HEK293T (cell line): ENCODE data around the gene ZMIZ1.

Experiments used
- BHLHE40 ChIP-seq: fragments of 450-650 bp; IDR thresholded peaks from 2 replicates; pipeline ENCODE4 v1.6.1; 2016; ENCODE audit warnings: mild to moderate bottlenecking, moderate library complexity, borderline replicate concordance
- CTBP1 ChIP-seq: fragments of 450-650 bp; IDR thresholded peaks from 2 replicates; pipeline ENCODE4 v1.6.1; 2016; ENCODE audit warnings: borderline replicate concordance
- ELF4 ChIP-seq: fragments of 450-650 bp; IDR thresholded peaks from 2 replicates; pipeline ENCODE4 v1.6.1; 2017; ENCODE audit warnings: antibody characterized with exemption
- FOXA1 ChIP-seq: fragments of 450-650 bp; IDR thresholded peaks from 2 replicates; pipeline ENCODE4 v1.6.1; 2016; ENCODE audit warnings: mild to moderate bottlenecking
- FOXK2 ChIP-seq: fragments of 450-650 bp; IDR thresholded peaks from 2 replicates; pipeline ENCODE4 v1.6.1; 2016; ENCODE audit warnings: mild to moderate bottlenecking
- FOXM1 ChIP-seq: fragments of 450-650 bp; IDR thresholded peaks from 2 replicates; pipeline ENCODE4 v1.6.1; 2017; ENCODE audit warnings: mild to moderate bottlenecking, borderline replicate concordance
- LEF1 ChIP-seq: fragments of 450-650 bp; IDR thresholded peaks from 2 replicates; pipeline ENCODE4 v1.6.1; 2017; ENCODE audit warnings: mild to moderate bottlenecking, borderline replicate concordance
- NFRKB ChIP-seq: fragments of 450-650 bp; IDR thresholded peaks from 2 replicates; pipeline ENCODE4 v1.6.1; 2016; ENCODE audit warnings: mild to moderate bottlenecking, moderate library complexity
- SP1 ChIP-seq: fragments of 450-650 bp; IDR thresholded peaks from 2 replicates; pipeline ENCODE4 v1.6.1; 2017
- SUZ12 ChIP-seq: fragments of 450-650 bp; IDR thresholded peaks from 2 replicates; pipeline ENCODE4 v1.6.1; 2016; ENCODE audit warnings: mild to moderate bottlenecking
- TF ChIP-seq, protein P1 (sequence below): fragments of 450-650 bp; IDR thresholded peaks from 2 replicates; pipeline ENCODE4 v1.6.1; 2016

DNA sequence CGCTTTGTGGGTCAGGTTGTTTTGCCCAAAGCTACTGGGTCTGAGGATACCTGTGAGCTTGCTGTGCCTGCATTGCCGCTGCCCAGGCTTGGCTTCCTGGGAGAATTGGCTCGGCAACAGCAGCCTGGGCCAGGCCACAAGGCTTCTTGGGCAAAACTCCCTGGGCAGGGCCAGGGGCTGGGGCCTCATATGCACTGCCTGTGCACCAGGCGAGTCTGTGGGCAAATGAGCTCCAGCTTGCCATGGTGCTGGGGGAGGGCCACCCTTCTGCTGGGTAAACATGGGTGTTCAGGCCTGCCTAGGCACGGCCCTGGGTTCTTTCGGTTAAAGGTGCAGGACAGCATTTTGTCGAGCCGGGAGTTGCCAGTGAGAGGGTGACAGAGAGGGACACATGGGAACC lies 19.4 kb downstream of the ZMIZ1 start:
- TF ChIP-seq CTBP1 (no peak), FOXA1 (no peak), FOXK2 (no peak), BHLHE40 (no peak), LEF1 (no peak), SP1 (no peak), ELF4 (no peak), NFRKB (no peak), FOXM1 (no peak), SUZ12 (no peak)
- TF ChIP-seq, protein P1, sequence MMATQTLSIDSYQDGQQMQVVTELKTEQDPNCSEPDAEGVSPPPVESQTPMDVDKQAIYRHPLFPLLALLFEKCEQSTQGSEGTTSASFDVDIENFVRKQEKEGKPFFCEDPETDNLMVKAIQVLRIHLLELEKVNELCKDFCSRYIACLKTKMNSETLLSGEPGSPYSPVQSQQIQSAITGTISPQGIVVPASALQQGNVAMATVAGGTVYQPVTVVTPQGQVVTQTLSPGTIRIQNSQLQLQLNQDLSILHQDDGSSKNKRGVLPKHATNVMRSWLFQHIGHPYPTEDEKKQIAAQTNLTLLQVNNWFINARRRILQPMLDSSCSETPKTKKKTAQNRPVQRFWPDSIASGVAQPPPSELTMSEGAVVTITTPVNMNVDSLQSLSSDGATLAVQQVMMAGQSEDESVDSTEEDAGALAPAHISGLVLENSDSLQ: no peak
